GM19099 (cell line): ENCODE results near the gene NME1.

Experiments used
- POLR2A ChIP-seq: IDR thresholded peaks from 3 replicates; pipeline ENCODE4 v1.6.1; 2011; ENCODE audit warnings: low read depth; ENCODE audit not compliant: insufficient read length; ENCODE audit errors: extremely low read depth

Gene NME1

GRCh38 chr17:51153210-51154072 is at the start of gene NME1:
TSS of gene NME1 (plus strand) at chr17:51153559. CDS start at chr17:51155655, 2,096 bp downstream.
- TF ChIP-seq POLR2A, result peak; percentile 77

GRCh38 chr17:51107778-51108177 is 45.6 kb upstream of the NME1 start:
- TF ChIP-seq POLR2A, result no peak

- TF ChIP-seq POLR2A, result no peak
These were observed 38.2 kb upstream of the NME1 start for GRCh38 chr17:51115179-51115578.

GRCh38 chr17:51118330-51119195 is 34.8 kb upstream of the NME1 start:
- no peak for TF ChIP-seq POLR2A

- no peak for TF ChIP-seq POLR2A
These were observed 33.7 kb upstream of the NME1 start for GRCh38 chr17:51119415-51120356.

- no peak for TF ChIP-seq POLR2A
These were observed 33.0 kb upstream of the NME1 start for GRCh38 chr17:51120357-51120738.

GRCh38 chr17:51120739-51121619 is 32.4 kb upstream of the NME1 start, which contains the start of gene SPAG9:
TSS of gene SPAG9 (minus strand) at chr17:51120868. CDS start at chr17:51120656, 212 bp downstream.
- TF ChIP-seq POLR2A, result peak; percentile 83

- TF ChIP-seq POLR2A, result peak; percentile 63
These were observed 31.5 kb upstream of the NME1 start for GRCh38 chr17:51121620-51122472.

- TF ChIP-seq POLR2A, result no peak
These were observed 28.5 kb upstream of the NME1 start for GRCh38 chr17:51124640-51125503.

- no peak for TF ChIP-seq POLR2A
These were observed 25.3 kb upstream of the NME1 start for GRCh38 chr17:51128076-51128475.

GRCh38 chr17:51132964-51133319 is 20.4 kb upstream of the NME1 start:
- no peak for TF ChIP-seq POLR2A

GRCh38 chr17:51133365-51133764 is 20.0 kb upstream of the NME1 start:
- TF ChIP-seq POLR2A, result no peak
